ENCODE measurements around the gene KLHL10. TPM values are rescaled to one million over a fixed set of nuclear protein-coding genes. Genes with fewer than 3 reads are reported as not detected.

The KLHL10 gene
- total and polyA plus RNA-seq, 2 of the 13 experiments (the other 11 are each of a cell fraction or from before 2014, with no cell fraction given) = 0.04 to 0.08 TPM

DNA sequence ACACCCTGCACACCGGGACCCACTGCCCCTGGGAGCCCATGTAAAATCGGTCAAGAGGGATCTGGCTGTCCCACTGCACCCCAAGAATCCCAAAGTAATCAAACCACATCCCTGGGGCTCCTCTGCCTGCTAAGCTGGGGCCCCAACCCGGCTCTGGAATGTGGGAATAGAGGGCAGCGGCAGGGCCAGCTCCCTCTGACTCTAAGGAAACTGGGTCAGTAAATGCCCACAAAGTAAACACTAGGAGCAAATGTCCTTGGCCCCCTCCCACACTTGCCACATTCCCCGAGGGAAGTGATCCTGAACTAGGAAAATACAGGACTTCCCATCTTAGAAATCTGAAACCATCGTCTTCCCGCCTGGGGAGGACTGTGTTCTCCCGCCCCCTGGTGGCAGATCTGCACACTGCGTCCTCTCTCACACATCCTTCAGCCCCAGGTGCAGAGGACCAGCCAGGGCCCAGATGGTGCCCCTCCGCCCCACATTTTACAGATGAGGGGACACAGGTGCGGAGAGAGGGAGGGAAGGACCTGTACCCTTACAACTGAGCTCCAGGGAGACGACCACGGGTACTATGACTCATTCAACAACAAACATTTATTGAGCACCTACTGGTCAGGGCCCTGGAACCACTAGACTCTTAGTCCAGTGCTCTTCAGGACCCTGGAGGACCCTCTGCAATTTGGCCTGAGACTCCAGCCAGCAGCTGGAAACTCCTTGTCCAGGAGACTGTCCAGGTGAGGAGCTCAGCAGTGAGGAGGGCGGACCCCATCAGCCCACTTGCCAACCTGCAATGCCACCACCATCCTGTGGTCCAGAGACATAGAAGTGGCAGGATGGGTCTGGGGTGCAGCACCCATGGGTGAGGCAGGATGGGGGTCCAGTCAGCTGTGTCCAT, 36.0 kb upstream of the KLHL10 start (continued):
- TF ChIP-seq, protein P1, sequence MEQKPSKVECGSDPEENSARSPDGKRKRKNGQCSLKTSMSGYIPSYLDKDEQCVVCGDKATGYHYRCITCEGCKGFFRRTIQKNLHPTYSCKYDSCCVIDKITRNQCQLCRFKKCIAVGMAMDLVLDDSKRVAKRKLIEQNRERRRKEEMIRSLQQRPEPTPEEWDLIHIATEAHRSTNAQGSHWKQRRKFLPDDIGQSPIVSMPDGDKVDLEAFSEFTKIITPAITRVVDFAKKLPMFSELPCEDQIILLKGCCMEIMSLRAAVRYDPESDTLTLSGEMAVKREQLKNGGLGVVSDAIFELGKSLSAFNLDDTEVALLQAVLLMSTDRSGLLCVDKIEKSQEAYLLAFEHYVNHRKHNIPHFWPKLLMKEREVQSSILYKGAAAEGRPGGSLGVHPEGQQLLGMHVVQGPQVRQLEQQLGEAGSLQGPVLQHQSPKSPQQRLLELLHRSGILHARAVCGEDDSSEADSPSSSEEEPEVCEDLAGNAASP (CRISPR knock-in tag; IDR thresholded peaks at IDR 0.05; ENCODE audit: borderline replicate concordance) = peak; percentile 55; the same call in 1 of the 2 replicates
- TF ChIP-seq ZNF737 (CRISPR knock-in tag; IDR thresholded peaks at IDR 0.05; ENCODE audit: borderline replicate concordance) = no peak
- no peak for TF ChIP-seq RAD51 (IDR thresholded peaks at IDR 0.05; ENCODE audit: borderline replicate concordance)
- no peak for TF ChIP-seq ZNF24 (IDR thresholded peaks at IDR 0.05)
- no peak for TF ChIP-seq SP2 (CRISPR knock-in tag; IDR thresholded peaks at IDR 0.05)
- TF ChIP-seq ASH2L (IDR thresholded peaks at IDR 0.05; ENCODE audit: insufficient read length, low read depth, low read length) = no peak
- peak; percentile 38; the same call in 1 of the 2 replicates for TF ChIP-seq MAX (IDR thresholded peaks at IDR 0.05)
- TF ChIP-seq TBX2 (CRISPR knock-in tag; IDR thresholded peaks at IDR 0.05; ENCODE audit: borderline replicate concordance) = peak; percentile 22
- TF ChIP-seq ATF1 (CRISPR knock-in tag; IDR thresholded peaks at IDR 0.05) = no peak
- TF ChIP-seq, protein P2, sequence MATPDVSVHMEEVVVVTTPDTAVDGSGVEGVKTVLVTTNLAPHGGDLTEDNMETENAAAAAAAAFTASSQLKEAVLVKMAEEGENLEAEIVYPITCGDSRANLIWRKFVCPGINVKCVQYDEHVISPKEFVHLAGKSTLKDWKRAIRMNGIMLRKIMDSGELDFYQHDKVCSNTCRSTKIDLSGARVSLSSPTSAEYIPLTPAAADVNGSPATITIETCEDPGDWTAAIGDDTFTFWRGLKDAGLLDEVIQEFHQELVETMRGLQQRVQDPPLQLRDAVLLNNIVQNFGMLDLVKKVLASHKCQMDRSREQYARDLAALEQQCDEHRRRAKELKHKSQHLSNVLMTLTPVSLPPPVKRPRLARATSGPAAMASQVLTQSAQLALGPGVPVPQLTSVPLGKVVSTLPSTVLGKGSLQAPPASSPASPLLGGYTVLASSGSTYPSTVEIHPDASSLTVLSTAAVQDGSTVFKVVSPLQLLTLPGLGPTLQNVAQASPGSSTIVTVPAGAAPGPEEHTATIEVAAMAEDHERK (CRISPR knock-in tag; IDR thresholded peaks at IDR 0.05; ENCODE audit: low read depth) = no peak
- TF ChIP-seq JDP2 (CRISPR knock-in tag; IDR thresholded peaks at IDR 0.05; ENCODE audit: borderline replicate concordance) = no peak
- TF ChIP-seq PCBP1 (IDR thresholded peaks at IDR 0.05; ENCODE audit: borderline replicate concordance, low read depth, low read length) = no peak
- TF ChIP-seq, protein P3, sequence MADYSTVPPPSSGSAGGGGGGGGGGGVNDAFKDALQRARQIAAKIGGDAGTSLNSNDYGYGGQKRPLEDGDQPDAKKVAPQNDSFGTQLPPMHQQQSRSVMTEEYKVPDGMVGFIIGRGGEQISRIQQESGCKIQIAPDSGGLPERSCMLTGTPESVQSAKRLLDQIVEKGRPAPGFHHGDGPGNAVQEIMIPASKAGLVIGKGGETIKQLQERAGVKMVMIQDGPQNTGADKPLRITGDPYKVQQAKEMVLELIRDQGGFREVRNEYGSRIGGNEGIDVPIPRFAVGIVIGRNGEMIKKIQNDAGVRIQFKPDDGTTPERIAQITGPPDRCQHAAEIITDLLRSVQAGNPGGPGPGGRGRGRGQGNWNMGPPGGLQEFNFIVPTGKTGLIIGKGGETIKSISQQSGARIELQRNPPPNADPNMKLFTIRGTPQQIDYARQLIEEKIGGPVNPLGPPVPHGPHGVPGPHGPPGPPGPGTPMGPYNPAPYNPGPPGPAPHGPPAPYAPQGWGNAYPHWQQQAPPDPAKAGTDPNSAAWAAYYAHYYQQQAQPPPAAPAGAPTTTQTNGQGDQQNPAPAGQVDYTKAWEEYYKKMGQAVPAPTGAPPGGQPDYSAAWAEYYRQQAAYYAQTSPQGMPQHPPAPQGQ (CRISPR knock-in tag; IDR thresholded peaks at IDR 0.05; ENCODE audit: borderline replicate concordance) = no peak
- TF ChIP-seq ZNF589 (CRISPR knock-in tag; conservative IDR thresholded peaks at IDR 0.05) = no peak
- no peak for TF ChIP-seq ZBTB1 (CRISPR knock-in tag; IDR thresholded peaks at IDR 0.05; ENCODE audit: borderline replicate concordance)
- no peak for TF ChIP-seq ZNF550 (CRISPR knock-in tag; IDR thresholded peaks at IDR 0.05; ENCODE audit: borderline replicate concordance)
- no peak for TF ChIP-seq ISL2 (CRISPR knock-in tag; IDR thresholded peaks at IDR 0.05)
- no peak for TF ChIP-seq ARID3A (IDR thresholded peaks at IDR 0.05; ENCODE audit: low read depth, low read length)
- TF ChIP-seq, protein P4, sequence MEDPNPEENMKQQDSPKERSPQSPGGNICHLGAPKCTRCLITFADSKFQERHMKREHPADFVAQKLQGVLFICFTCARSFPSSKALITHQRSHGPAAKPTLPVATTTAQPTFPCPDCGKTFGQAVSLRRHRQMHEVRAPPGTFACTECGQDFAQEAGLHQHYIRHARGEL (CRISPR knock-in tag; IDR thresholded peaks at IDR 0.05) = peak; percentile 94; the same call in 1 of the 2 replicates
- peak; percentile 63; the same call in 1 of the 2 replicates for TF ChIP-seq ZNF614 (CRISPR knock-in tag; IDR thresholded peaks at IDR 0.05; ENCODE audit: borderline replicate concordance)
- no peak for TF ChIP-seq ZBTB7A (CRISPR knock-in tag; IDR thresholded peaks at IDR 0.05)
- 0 out of 2 replicates have a peak, but pooled peaks have one; percentile 36 for TF ChIP-seq ZNF430 (CRISPR knock-in tag; IDR thresholded peaks at IDR 0.05)
